Activated T-helper 17 cell treated with anti-CD3 and anti-CD28 coated beads, Interleukin-2, amount 50 U/mL, for 72 hours (primary cell): ENCODE measurements around the gene LGALS9C. TPM values are rescaled to one million over a fixed set of nuclear protein-coding genes. Genes with fewer than 3 reads are reported as not detected.
"Not testable (repeated sequence)": the region's sequence is repeated elsewhere in the genome, so short reads cannot be mapped to it uniquely, and the experiment has no call there.

Experiments used
- ATAC-seq: fragments of 150-1000 bp; cut with Tn5 transposase; replicated peaks from 2 replicates; pipeline ENCODE4 v1.10.0; 2021; ENCODE audit warnings: mild to moderate bottlenecking, moderate library complexity
- H3K27ac Mint-ChIP-seq: one replicate; pipeline ENCODE4 v1.8.0; 2022; ENCODE audit warnings: mixed read lengths
- H3K27me3 Mint-ChIP-seq: one replicate; pipeline ENCODE4 v1.8.0; 2022; ENCODE audit warnings: mixed read lengths
- H3K36me3 Mint-ChIP-seq: one replicate; pipeline ENCODE4 v1.8.0; 2022; ENCODE audit warnings: low read depth, mild to moderate bottlenecking, mixed read lengths
- H3K4me1 Mint-ChIP-seq: one replicate; pipeline ENCODE4 v1.8.0; 2022; ENCODE audit warnings: mixed read lengths
- H3K4me3 Mint-ChIP-seq: one replicate; pipeline ENCODE4 v1.8.0; 2022; ENCODE audit warnings: mild to moderate bottlenecking, mixed read lengths
- H3K9me3 Mint-ChIP-seq: one replicate; pipeline ENCODE4 v1.8.0; 2022; ENCODE audit warnings: mixed read lengths
- total RNA-seq, 2 donors: library from RNA; stranded (reverse); gene quantifications; one replicate each; pipeline ENCODE4 v1.2.3, GENCODE V29; 2022

LGALS9C gene
- total RNA-seq, 2 donors from 2014 or later = 0.26 TPM; not detected in 1

DNA sequence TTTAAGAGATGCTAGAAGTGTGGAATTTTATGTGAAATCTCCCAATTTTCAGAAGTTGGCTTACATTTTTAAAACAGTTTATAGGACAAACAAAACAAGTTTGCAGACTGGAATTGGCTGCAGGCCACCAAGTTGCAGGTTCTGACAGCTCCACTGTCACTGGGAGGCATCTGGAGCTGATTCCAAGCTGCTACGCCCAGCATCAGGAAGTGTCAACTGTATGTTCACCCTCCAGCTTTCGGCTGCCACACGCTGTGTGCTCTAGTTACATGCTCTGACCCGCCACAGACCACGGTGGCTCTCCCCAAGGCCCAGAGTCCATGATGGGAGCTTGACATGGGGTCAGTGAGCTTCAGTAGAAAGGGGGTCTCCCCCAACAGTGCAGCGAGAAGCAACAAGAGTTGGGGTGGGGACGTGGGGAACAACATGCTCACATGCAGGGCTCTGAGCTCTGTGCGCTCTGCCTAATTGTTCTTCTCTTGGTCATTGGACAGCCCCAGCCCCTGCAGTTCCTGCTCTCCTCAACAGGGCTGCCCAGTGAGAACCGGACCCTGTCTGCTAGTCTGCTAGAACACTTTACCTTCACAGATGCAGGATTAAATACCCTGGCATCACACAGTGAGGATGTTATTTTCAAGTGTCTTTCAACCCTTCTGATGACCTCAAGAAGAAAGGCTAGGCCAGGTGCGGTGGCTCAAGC is 8.0 kb upstream of the LGALS9C start:
- H3K4me3 Mint-ChIP-seq, H3K4me1 Mint-ChIP-seq, ATAC-seq, H3K27ac Mint-ChIP-seq, H3K27me3 Mint-ChIP-seq, H3K9me3 Mint-ChIP-seq, H3K36me3 Mint-ChIP-seq: not testable (repeated sequence)

DNA sequence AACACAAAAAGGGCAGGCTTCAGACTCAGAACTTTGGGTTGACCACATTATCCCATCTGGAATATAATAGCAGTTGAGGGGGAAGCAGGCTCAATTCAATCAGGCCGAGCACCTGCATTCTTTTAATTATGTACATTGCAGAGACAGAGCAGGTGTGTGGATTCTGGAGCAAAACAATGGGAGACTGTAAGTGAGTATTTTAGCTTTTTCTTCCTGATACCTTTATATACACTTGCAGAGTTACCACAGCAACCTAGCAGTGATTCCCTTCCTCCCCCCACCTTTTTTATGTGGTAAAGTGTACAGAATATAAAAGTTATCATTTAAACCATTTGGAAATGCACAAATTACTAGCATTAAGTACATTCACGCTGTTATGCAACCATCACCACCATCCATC is 6.8 kb upstream of the LGALS9C start:
- not testable (repeated sequence) for ATAC-seq

GRCh38 chr17:18470345-18470930 is 6.2 kb upstream of the LGALS9C start:
- not testable (repeated sequence) for H3K27me3 Mint-ChIP-seq, H3K4me3 Mint-ChIP-seq
- peak; percentile 55 for ATAC-seq

More for the DNA sequence above, 6.8 kb upstream of the LGALS9C start:
- not testable (repeated sequence) for H3K4me1 Mint-ChIP-seq, H3K9me3 Mint-ChIP-seq, H3K27ac Mint-ChIP-seq, H3K4me3 Mint-ChIP-seq, H3K27me3 Mint-ChIP-seq, H3K36me3 Mint-ChIP-seq

DNA sequence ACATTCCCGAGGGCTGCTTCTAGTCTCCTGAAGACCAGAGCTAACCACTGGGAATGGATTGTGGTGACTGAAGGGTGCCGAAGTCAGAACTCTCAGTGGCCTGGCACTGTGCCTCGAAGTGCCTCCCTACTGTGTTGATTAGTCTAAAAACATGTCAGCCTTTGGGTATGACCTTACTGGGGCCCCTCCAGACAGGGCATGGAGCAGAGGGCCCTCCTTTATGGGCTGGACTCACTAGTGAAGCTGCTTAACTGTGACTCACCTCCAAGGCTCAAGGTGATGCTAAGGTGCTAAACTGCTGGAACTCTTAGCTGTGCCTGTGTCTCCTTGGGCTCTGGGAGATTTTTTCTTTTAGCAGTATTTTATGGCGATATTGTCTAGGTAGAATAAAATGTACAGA is 2.6 kb upstream of the LGALS9C start:
- not testable (repeated sequence) for H3K4me3 Mint-ChIP-seq, H3K27me3 Mint-ChIP-seq, H3K36me3 Mint-ChIP-seq, H3K9me3 Mint-ChIP-seq, H3K4me1 Mint-ChIP-seq, H3K27ac Mint-ChIP-seq, ATAC-seq

More at GRCh38 chr17:18470345-18470930, 6.2 kb upstream of the LGALS9C start:
- not testable (repeated sequence) for H3K36me3 Mint-ChIP-seq, H3K4me1 Mint-ChIP-seq, H3K9me3 Mint-ChIP-seq, H3K27ac Mint-ChIP-seq

DNA sequence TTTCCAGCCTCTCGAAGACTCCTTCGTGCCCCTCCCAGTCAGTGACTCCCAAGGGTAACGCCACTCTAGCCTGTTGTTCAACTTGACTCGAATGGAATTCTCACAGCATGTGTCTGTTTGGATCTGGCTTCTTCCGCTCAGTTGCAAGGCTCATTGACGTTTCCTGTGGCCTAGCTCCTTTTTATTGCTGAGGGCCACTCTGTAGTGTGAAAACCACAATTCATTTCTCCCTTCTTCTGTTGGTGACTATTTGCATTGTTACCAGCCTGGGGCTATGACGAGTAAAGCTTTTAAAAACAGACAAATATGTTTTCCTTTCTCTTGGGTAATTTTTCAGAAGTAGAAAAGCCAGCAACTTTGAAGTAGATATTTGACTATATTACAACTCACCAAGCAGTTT is 1.8 kb upstream of the LGALS9C start:
- H3K36me3 Mint-ChIP-seq, H3K4me3 Mint-ChIP-seq, H3K4me1 Mint-ChIP-seq, H3K27me3 Mint-ChIP-seq, ATAC-seq, H3K27ac Mint-ChIP-seq, H3K9me3 Mint-ChIP-seq: not testable (repeated sequence)

DNA sequence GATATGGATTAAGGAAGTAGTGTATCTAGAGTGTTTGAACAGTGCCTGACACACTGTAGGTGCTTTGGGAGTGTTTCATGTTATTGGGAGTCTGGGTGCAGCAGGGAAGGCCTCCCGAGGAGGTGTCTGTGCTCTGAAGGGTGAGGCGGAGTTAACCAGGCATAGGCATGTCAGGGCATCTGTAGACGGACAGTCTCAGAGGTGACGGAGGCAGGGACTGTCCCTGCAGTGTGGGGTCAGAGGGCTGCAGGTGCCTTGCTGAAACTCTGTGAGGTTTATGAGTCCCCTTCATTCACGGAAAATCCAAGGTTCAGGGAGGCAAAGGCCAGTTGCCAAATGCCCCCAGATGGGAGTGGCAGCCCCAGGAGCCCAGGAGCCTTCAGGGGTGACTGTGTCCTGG is 778 bp downstream of the LGALS9C start:
- H3K9me3 Mint-ChIP-seq, ATAC-seq: not testable (repeated sequence)

DNA sequence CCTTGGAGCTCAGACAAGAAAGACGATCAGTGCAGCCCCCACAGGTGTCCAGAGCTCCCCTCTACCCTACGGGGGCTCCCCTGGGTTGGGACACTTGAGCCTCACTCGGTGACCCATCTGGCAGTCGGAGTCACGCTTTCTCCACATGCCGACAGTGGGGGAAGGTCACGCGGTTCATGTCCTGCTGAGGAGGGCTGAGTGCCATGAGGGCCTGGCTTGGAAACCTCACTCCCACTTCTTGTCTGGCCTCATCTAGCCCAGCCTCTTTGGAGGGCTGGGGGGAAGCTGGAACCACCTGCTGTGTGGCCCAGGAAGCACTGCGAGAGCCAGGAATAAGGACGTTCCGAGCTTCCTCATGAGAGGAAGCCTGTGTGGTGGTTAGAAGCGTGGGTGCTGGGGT is 1.8 kb downstream of the LGALS9C start:
- H3K4me1 Mint-ChIP-seq, H3K36me3 Mint-ChIP-seq, H3K27me3 Mint-ChIP-seq, H3K4me3 Mint-ChIP-seq, ATAC-seq, H3K27ac Mint-ChIP-seq, H3K9me3 Mint-ChIP-seq: not testable (repeated sequence)

More for the DNA sequence above, 778 bp downstream of the LGALS9C start:
- not testable (repeated sequence) for H3K4me3 Mint-ChIP-seq, H3K27ac Mint-ChIP-seq, H3K27me3 Mint-ChIP-seq, H3K36me3 Mint-ChIP-seq, H3K4me1 Mint-ChIP-seq

- ATAC-seq, H3K4me3 Mint-ChIP-seq, H3K36me3 Mint-ChIP-seq, H3K27ac Mint-ChIP-seq, H3K9me3 Mint-ChIP-seq, H3K27me3 Mint-ChIP-seq, H3K4me1 Mint-ChIP-seq: not testable (repeated sequence)
These were observed 2.5 kb downstream of the LGALS9C start for GRCh38 chr17:18478977-18479595.

DNA sequence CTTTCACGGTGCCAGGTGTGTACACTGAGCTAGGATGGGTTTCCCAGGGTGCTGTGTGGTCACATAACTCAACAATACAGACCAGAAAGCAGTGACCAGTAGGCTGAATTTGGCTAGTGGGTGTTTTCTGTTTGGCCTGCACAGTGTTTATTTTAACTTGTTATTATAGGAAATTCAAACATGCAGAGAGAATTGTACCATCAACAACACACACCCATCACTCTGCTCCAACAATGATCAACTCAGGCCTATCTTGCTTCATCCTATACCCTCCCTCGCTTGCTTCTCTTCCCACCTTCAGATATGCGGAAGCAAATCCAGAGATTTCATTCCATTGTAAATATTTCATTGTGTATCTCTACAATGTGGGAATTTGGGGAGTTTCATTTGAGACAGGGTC is 5.2 kb downstream of the LGALS9C start:
- not testable (repeated sequence) for H3K4me3 Mint-ChIP-seq, H3K36me3 Mint-ChIP-seq, H3K27me3 Mint-ChIP-seq

GRCh38 chr17:18485936-18486464 is 9.4 kb downstream of the LGALS9C start:
- not testable (repeated sequence) for H3K27me3 Mint-ChIP-seq, ATAC-seq, H3K9me3 Mint-ChIP-seq, H3K4me1 Mint-ChIP-seq, H3K27ac Mint-ChIP-seq, H3K4me3 Mint-ChIP-seq, H3K36me3 Mint-ChIP-seq

More for the DNA sequence above, 5.2 kb downstream of the LGALS9C start:
- not testable (repeated sequence) for ATAC-seq, H3K9me3 Mint-ChIP-seq, H3K27ac Mint-ChIP-seq, H3K4me1 Mint-ChIP-seq

DNA sequence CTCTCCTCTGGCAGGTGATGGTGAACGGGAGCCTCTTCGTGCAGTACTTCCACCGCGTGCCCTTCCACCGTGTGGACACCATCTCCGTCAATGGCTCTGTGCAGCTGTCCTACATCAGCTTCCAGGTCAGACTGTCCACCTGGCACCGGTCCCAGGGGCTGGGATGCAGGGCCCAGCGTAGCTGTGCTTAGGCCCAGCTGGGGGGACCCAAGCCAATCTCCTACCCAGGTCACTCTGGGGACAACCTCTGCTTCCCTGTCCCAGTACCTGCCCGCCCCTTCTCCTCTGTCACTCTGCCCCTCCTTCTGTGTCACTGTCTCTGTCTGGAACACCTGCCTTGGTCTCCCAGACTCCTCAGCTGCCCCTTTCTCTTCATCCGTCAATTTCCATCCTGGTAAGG is 11.0 kb downstream of the LGALS9C start:
- not testable (repeated sequence) for H3K4me3 Mint-ChIP-seq, H3K36me3 Mint-ChIP-seq, H3K4me1 Mint-ChIP-seq

DNA sequence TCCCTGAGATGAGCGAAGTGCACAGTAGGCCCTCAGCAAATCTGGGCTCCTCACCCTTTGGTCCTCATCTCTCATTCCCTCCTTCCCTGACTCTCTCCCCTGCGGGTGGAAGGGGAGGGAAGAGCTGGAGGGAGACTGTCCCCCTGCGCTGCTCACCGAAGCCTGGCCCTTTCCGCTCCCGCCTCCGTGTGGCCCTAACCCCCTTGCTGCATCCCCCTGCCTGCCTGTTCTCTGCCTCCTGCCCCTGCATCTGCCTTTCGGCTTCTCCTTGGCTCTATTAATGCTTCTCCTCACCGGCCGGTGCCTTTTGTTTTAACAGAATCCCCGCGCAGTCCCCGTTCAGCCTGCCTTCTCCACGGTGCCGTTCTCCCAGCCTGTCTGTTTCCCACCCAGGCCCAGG is 12.0 kb downstream of the LGALS9C start:
- H3K9me3 Mint-ChIP-seq, H3K36me3 Mint-ChIP-seq, H3K27ac Mint-ChIP-seq, H3K27me3 Mint-ChIP-seq, H3K4me3 Mint-ChIP-seq, H3K4me1 Mint-ChIP-seq, ATAC-seq: not testable (repeated sequence)

More for the DNA sequence above, 11.0 kb downstream of the LGALS9C start:
- H3K27ac Mint-ChIP-seq, ATAC-seq, H3K27me3 Mint-ChIP-seq, H3K9me3 Mint-ChIP-seq: not testable (repeated sequence)

- H3K4me3 Mint-ChIP-seq, H3K36me3 Mint-ChIP-seq, H3K27me3 Mint-ChIP-seq, ATAC-seq, H3K9me3 Mint-ChIP-seq, H3K4me1 Mint-ChIP-seq, H3K27ac Mint-ChIP-seq: not testable (repeated sequence)
These were observed 13.4 kb downstream of the LGALS9C start for GRCh38 chr17:18490016-18490415.

- ATAC-seq = peak; percentile 99
- not testable (repeated sequence) for H3K27ac Mint-ChIP-seq, H3K27me3 Mint-ChIP-seq, H3K9me3 Mint-ChIP-seq, H3K4me1 Mint-ChIP-seq, H3K36me3 Mint-ChIP-seq
- H3K4me3 Mint-ChIP-seq = peak overlapping the region; percentile 34
These were observed 16.3 kb downstream of the LGALS9C start for GRCh38 chr17:18492712-18493480.
